HUDEP-2 (cell line): Measurements from ENCODE around the gene PROK1.
"Not testable (repeated sequence)": the region's sequence is repeated elsewhere in the genome, so short reads cannot be mapped to it uniquely, and the experiment has no call there.

Source experiments
- DNase-seq, 76 experiments: peaks; one replicate each; lab custom pipeline; 2025; ENCODE audit not compliant: unreplicated experiment in 76 of 76; lab: John Stamatoyannopoulos, UW

Gene PROK1, protein sequence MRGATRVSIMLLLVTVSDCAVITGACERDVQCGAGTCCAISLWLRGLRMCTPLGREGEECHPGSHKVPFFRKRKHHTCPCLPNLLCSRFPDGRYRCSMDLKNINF

DNA sequence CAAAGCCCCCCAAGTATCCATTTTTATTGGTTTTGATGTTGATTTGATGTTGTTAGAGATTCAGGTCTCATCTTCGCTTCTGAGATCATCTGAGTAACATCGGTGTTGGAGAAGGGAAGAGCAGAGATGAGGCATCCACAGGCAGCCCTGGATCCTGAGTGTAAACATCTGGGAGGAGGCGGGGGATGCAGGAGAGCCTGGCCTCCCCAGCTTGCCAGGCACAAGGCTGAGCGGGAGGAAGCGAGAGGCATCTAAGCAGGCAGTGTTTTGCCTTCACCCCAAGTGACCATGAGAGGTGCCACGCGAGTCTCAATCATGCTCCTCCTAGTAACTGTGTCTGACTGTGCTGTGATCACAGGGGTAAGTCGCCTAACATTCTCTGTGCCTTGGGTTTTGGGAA is at the start of gene PROK1:
TSS of gene PROK1 (plus strand) at position 221 of the 400 bp plus-strand sequence. CDS start at position 289, 68 bp downstream.
- no peak for DNase-seq

DNA sequence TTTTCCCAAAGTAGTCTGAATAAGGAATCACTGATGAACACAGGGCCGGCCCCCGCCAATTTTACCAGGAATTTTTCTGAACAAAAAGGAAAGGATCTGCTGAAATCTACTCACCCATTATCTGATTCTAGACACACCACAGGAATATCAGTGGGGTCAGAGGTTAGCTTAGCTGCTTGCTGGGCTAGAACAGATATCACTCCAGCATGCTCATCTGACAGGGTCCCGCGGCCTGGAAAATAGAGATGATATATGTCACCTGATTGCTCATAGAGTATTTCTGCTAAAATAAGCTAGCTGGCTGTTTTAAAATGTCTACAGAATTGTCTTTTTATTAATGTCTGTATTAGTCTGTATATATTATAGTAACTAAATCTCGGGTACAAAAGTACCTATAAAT is 47.1 kb upstream of the PROK1 start:
- DNase-seq = no peak

DNA sequence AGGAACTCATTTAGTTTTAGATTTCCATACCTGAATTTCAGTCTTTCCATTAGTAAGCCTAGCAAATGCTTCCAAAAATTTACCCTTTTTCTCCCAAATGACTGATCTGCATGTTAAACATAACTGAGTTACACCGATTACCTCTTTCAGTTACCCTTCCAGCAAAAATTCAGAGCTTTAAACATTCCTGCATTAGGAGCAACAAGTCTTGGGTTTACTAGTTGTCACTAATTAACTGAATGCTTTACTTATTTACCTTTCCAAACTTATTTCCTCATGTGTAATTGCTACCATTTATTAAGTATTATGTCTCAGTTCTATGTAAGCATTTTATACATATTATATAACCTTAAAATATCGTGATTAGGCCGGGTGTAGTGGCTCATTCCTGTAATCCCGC is 46.5 kb upstream of the PROK1 start:
- DNase-seq = no peak

DNA sequence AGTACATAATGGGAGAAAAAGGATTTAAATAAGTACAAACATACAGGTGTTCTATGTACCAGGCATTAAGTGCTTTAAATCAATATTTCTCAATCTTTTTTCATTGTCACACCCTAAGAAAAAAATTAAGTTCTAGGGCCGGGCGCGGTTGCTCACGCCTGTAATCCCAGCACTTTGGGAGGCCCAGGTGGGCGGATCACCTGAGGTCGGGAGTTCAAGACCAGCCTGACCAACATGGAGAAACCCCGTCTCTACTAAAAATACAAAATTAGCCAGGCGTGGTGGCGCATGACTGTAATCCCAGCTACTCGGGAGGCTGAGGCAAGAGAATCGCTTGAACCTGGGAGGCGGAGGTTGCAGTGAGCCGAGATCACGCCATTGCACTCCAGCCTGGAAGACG is 44.5 kb upstream of the PROK1 start:
- not testable (repeated sequence) for DNase-seq

DNA sequence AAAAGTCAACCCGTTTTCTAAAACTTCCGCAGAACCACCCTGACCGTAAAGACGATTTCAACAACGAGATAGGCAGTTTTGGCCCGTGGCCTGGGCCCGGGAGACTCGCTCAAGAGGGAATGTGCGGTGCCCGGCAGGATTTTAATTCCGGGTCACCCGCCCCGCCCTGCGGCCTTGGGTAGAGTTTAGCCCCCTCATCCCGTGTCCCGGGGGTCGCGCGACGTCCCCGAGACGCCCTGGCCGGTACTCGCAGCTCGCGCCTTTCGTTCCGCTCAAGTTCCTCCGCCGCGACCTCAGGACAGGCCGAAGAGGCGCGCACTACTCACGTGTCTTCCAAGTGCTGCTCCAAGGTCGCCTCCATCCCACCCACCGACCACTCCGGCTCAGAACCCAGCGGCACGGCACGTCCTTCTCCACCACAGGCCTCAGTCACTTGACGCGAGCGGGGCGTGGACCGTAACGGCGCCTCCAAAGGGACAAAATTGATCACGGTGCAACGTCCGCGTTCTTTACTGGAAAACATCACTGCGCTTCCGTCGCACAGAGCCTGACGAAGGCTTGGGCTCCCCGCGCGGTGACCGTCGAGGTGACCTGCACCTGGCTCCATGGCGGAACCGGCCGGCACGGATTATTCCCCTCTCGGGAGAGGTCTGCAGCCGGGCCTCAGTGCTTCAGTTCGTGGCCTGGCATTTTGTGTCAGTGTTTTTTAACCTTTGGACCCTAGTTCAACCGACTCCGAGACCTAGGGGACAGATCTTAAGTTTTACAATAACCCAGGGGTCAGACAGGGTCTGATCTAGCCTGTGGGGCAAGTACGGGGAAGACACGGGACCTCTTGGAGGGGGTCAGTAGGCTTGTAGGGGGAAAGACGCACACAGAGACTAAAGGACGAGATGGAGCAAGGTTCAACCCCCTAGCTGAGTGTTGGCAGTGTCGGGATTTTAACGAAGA is 43.4 kb upstream of the PROK1 start, which contains the start of gene LAMTOR5:
TSS of gene LAMTOR5 (minus strand) at position 435 of the 951 bp plus-strand sequence. CDS start at position 361, 74 bp downstream.
- peak in 74 of 76 experiments; percentile 57 to 93 (median 86) for DNase-seq

DNA sequence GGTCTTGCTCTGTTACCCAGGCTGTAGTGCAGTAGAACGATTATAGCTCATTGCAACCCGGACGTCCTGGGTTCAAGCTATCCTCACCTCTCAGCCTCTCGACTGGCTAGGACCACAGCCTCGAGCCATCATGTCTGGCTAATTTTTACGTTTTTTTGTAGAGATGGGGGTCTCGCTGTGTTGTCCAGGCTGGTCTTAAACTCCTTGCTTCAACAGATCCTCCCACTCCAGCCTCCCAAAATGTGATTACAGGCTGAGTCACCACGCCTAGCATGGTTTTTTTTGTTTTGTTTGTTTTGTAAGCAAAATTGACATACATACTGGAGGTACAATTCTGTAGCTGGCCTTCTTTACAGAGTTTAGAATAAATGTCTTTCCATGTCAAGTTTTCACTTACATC is 42.5 kb upstream of the PROK1 start:
- no peak for DNase-seq

DNA sequence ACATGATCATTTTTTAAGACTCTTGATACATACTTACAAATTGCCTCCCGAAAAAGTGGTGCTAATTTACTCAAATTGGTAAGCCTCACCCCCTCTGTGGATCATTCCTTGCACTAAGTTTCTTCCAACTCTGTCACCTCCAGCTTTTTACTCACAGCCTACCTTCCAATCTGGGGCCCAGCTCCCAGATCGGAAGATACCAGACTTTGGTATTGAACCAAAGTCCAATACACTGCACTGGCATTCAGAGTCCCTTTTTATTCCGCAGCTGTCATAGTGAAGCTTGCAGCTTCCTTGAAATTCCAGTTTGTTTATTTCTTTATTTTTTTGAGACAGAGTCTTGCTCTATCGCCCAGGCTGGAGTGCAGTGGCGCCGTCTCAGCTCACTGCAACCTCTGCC is 41.6 kb upstream of the PROK1 start:
- no peak for DNase-seq

DNA sequence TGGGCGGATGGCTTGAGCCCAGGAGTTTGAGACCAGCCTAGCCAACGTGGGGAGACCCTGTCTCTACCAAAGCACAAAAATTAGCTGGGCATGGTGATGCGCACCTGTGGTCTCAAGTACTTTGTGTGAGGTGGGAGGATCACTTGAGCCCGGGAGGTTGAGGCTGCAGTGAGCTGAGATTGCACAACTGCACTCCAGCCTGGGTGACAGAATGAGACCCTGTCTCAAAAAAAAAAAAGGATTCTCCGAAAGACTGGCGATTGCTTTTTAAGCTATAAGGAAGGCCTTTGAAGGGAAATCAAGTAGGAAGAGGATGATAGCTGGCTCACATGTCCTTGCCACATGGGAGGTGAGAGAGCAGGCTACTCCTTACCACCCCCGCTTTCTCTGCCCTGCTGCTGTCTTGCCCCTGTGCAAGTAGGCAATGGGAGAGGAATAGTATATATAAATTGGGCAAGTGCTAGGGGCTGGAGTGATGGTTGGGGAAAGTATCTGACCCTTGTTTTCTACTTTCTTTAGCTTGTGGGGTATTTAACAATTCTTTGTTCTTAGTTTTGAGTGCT is 39.7 kb upstream of the PROK1 start:
- DNase-seq = no peak

DNA sequence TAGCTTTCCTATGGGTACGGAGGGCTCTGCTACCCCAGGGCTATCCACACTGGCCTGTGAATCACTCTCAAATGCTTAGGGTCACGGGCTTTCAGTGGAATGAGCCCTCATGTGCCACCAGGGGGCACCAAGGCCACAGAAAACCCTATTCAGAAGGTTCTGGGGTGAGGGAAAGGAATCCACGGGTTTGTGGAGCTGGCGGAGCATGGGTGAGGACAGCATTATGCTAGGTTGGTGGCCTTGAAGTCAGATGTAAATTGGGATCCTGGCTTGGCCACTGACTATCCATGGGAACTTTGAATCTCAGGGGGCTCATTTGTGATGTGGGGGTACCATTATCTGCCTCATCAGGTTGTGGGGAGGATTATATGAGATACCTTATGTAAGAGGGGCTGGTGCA is 38.4 kb upstream of the PROK1 start:
- peak in 70 of 76 experiments; percentile 11 to 85 (median 66) for DNase-seq

DNA sequence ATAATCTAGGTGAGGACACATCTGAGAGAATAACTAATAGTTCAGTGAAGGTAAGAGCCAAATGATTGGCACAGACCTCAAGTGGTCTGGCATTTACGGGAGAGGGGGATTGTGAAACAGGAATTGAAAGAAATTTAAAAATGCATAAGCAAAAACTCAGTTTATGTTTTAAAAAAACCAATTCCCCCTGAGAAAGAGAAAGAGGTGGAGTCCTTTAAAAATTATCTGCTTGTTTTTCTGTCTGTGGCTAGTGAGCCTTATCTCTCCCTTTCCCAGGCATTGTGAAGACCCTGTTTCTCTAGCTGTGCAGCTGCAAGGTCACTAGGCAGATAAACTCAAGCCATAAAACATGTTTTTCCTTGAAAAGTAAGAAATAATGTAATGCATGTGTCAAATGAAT is 37.9 kb upstream of the PROK1 start:
- peak in 2 of 76 experiments; percentile 2 to 20 for DNase-seq

DNA sequence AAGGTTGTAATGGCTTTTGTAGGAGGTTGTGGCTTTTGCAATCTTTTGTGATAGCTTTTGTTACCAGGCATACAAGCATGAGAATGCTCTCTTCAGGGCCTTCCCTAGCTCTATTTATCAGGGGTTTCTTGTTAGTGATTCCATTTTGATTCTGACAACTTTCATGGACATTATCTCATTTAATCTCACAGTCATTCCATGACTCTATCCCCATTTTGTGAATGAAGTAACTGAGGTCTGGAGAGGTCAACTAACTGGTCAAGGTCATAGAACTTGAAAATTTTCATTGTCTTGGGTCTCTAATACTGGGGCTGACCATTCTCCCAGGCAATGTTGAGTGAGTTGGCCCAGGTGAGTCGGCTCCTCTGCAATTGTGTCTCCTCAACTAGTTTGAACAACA is 32.2 kb upstream of the PROK1 start:
- DNase-seq = no peak

DNA sequence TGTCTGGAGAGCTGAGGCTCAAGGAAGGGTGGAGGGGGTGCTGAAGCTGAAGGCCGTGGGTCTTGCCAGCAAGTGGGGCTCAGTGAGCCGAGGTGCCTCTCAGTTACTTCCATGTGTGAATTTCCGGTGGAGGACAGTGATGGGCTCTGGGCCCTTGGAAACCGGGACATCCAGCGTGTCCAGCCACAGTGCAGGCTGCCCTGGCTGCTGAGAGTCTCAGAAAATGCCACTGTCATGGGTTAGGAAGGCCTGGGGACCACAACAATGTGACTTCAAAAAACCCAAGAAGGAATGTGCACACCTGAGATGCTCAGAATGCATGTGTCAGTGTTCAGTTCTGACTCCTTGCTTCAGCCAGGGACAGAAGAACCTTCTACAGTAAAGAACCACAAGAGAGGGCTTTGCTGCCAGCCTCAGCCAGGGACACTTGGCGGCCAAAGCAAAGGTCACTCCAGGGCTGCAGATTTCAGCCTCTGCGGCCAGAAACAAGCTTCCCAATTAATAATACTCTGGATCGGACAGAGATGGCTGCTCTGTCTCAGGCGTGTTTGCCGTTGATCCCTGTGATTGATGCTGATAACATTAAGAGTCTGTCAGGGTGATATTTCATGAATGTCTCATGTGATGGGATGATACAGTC is 30.8 kb upstream of the PROK1 start:
- DNase-seq = no peak

DNA sequence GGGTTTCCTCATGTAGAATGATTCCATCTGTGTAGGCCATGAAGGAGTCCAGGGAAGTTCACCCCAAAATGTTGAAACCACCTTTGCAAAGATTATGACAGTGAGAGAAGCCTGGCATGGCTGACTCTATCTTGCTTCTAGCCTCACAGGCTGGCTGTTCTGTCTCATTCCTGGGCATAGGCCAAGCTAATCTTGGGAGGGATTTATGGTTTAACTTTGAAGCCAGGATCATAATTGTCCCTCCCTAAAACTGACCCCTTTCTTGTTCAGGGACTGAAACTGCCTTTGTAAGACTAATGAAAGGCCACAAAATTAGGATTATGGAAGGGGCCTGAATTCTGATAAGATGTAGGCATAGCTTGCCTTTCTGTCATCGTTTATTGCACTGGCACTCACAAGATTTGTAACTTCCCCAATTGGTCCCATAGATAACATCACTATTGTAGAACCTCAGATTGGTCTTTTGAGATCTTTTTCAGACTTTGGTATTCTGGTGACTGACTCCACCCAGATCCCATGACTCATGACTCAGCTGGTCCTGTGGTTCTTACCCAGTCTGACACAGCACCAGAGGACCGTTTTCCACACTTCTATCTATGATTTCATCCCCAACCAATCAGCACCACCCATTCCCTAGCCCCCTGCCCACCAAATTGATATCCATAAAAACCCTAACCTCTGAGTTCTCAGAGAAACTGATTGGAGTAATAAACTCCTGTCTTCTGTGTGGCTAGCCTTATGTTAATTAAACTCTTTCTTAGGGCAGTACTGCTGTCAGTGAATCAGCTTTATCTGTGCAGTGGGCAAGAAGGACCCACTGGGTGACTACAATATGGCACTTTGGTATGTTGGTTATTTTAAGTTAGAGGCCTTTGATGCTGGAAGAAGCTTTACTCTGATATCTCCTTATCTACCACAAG is 29.8 kb upstream of the PROK1 start:
- DNase-seq = peak in 33 of 76 experiments; percentile 3 to 72 (median 18)

DNA sequence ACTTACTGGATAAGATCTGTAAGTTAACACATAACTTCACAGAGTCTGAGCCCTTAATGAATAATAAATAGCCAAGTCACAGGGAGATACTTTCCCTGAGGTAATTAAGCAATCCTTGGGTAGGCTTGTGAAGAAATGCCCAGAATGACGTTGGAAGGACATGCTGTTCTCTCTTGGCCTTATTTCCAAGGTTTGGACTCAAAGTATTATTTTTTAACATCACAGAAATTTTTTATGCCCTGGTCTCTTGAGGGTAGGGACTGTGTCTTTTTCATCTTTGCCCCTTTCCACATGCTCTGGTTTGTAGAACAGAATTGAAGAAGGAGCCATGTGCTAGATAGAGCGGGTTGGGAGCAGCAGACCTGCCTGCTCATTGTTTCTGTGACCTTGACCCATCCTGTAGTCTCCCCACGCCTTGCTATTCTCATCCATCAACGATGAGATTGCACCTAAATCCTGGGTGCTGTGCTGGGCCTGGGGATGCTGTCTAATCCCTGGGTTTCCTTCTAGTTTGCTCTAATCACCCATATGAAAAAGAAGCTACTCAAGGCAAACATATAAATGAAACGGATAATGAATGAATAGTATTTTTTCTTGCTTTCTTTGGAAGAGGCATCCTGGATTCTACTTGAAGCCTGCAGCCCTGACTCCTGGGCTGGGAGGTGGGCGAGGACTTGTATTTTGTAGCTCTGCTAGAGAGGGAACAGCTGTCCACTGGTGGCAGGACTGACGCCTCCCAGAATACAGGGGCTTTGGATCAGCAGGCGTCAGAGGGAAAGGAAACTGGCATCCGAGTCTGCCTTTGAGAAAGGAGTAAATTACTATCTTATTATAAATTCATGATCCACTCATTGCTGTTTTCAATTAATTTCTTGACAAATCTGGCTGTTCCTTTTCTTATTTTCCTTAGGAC is 26.0 kb upstream of the PROK1 start:
- DNase-seq = no peak

DNA sequence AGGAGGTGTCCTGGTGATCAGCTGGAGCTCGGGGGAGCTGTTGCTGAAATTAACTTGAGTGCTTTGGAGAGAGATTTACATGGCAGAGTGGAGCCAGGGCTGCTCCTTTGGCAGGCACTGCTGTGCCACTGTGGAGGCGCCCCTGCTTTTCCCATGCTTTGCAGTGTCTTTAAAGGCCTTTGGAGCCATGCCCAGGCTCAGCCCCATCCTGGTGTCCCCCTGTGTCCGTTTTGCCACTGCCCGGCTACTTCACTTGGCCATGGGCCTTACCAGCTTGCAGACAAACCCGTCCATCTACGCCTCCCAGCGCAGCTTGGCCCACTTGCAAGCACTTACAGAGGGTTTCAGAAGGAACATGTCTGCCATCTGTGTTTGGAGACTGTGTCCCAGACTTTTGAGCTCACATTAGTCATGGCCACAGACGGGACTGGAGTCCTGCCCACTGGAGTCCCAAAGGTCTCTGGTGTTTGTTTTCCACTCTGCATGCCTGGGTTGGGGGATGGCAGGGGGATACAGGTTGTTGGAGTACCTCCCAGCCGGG is 25.3 kb upstream of the PROK1 start:
- DNase-seq = no peak

DNA sequence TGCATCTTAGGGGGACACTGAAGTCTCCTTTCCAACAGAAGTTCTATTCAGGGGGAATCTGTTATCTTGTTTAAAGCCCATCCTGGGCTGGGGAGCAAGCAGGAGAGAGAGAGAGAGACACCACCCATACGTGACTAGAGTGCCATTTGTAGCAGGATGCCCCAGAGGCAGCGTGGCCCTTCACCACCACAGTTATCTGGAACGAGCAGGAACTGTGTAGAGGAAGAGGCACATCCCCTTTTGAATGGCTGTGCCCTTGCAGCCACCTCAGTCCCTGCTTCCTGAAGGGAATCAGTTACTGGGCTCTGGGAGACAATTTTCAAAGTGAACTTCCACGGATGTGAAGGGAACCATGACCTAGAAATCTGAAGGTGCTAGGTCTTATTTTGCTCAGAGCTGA is 24.1 kb upstream of the PROK1 start:
- no peak for DNase-seq

DNA sequence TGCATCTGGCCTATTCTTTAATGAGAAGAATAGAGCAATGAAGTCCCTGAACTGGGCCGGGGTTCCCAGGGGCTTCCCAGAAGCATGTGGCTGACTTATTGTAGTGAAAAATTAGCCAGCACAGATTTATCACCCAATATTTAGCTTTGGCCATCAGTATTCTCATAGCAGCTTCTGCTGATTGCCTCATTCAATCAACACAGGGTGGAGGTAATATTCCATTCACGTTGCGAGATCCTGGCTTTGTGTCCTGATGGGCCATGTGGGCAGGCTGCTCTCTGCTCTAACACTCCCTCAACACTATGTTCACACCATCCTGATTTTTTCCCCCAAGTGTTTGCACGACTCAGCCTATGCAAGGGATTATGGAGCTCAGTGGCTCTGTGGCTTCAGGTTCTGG is 22.0 kb upstream of the PROK1 start:
- DNase-seq = no peak

DNA sequence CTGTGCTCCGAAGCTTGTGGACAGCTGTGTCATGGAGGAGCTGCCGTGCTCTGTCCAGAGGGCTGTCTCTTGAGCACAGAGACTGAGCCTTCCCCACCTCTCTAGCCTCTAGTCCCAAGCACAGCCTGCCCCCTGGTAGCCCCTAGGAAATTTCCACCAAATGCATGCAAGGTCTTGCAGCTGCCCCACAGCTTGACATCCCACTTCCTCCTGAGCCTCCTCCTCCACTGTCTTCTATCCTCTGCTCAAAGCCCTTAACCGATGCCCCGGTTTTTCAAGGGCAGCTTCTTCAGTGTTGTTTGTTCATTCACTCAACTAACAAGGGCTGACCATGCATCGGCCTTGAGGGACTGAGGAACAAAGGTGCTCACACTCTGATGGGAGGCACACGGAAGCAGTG is 20.6 kb upstream of the PROK1 start:
- no peak for DNase-seq

DNA sequence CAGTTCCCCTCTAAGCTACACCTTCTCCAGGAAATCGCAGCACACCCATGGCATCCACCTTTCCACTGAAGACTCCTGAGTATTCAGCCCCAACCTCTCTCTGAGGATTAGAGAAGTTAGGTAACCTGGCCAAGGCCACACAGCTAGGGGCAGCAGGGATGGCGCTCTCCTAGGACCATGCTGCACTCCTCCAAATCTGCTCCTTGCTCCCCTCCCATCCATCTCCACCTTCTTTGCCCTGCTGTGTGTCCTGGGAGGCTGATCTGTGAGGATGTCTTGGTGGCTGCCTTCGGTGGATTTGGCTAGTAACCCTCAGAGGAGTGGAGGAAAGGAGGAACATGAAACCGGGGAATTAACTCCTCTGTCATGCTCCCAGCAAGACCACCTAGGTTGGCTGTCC is 20.0 kb upstream of the PROK1 start:
- DNase-seq = no peak
